HG02970 (cell line): ENCODE results near the gene LILRB4.
"Not testable (repeated sequence)": the region's sequence is repeated elsewhere in the genome, so short reads cannot be mapped to it uniquely, and the experiment has no call there.

ENCODE experiments used
- ATAC-seq: cut with Tn5 transposase; IDR thresholded peaks from one replicate; pipeline ENCODE4 v1.9.1; 2021; ENCODE audit warnings: mild to moderate bottlenecking, moderate library complexity, moderate number of reproducible peaks; ENCODE audit not compliant: unreplicated experiment, low FRiP score

LILRB4 gene

DNA sequence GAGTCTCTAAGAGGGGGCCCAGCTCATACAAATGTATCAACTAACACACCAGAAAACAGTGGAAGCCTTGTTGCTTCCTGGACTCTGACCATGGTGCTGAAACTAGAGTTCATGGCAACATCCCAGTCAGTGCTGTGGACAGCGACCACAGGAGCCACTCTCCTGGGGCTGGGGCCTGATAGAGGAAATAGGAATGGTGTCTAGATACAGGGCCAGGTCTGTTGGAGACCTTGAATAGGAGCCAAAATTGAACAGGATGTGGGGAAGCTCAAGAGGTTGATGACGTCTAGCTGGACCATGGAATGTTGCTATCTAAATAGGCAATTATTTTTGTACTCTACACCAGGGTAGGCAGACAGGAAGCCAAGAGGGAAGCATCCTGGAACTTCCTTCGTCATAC is 21.7 kb downstream of the LILRB4 start:
- ATAC-seq = no peak

GRCh38 chr19:54691582-54692297 is 29.0 kb downstream of the LILRB4 start:
- ATAC-seq = no peak

DNA sequence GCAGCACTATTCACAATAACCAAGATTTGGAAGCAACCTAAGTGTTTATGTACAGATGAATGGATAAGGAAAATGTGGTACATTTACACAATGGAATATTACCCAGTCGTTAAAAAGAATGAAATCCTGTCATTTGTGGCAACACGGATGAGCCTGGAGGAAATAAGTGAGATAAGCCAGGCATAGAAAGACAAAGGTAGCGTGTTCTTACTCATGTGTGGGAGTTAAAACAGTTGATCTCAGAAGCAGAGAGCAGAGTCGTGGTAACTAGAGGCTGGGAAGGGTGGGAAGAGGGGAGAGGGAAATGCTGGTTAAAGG is 29.5 kb downstream of the LILRB4 start:
- no peak for ATAC-seq

DNA sequence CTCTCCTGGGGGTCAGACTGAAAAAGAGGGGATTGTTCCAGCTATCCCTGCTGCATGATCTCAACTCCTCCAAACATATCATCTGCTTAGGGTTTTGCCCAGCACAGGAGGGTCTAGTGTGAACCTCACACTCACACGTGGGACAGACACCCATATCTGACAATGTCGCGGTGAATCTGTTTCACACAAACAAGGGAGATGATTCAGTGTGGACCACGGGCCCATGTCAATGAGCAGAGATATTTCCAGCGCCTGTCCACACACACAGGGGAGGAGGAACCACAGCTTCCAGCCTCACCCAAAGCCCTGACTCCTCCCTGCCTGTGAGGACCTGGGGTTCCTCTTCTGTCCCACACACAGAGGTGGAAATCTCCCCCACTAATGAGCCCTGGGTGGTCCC is 31.9 kb downstream of the LILRB4 start:
- no peak for ATAC-seq

GRCh38 chr19:54696117-54696548 is 33.3 kb downstream of the LILRB4 start:
- no peak for ATAC-seq

DNA sequence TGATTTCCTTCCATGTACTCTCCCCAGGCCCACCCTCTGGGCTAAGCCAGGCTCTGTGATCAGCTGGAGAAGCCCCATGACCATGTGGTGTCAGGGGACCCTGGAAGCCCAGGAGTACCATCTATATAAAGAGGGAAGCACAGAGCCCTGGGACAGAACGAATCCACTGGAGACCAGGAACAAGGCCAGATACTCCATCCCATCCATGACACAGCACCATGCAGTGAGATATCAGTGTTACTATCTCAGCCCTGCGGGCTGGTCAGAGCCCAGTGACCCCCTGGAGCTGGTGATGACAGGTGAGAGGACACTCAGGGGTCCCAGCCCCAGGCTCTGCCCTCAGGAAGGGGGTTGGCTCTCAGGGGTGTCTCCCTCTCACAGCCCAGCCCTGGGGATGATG is 34.0 kb downstream of the LILRB4 start:
- ATAC-seq = no peak

DNA sequence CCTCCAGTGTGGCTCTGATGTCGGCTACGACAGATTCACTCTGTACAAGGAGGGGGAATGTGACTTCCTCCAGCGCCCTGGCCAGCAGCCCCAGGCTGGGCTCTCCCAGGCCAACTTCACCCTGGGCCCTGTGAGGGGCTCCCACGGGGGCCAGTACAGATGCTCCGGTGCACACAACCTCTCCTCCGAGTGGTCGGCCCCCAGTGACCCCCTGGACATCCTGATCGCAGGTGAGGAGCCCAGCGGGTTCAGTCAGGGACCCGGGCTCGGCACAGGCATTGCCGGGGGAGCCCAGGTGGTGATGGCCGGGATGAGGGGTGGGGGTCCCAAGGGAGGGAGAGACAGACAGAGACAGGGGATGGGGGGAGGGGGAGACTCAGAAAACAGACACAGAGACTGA is 34.9 kb downstream of the LILRB4 start:
- not testable (repeated sequence) for ATAC-seq

- ATAC-seq = no peak
Observed at GRCh38 chr19:54704928-54705327, 42.1 kb downstream of the LILRB4 start.

DNA sequence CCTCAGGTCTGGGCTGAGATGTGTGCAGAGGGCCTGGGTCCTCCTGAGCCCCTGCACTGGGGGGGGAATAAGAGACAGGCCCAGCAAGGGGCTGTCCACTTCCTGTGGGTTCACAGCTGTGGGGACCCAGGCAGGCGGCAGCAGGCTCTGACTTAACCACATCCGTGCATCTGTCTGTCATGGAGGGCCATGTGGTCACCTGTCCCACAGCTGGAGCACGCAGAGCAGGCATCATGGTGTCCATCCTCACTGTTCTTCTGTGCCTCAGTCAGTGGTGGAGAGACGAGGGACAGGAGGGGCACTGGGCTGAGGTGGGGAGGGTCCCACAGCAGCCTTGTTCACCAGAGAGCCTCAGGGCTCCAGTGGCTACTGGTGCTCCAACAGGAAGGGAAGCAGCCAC is 45.2 kb downstream of the LILRB4 start:
- no peak for ATAC-seq

GRCh38 chr19:54708781-54709180 is 46.0 kb downstream of the LILRB4 start:
- ATAC-seq = no peak

DNA sequence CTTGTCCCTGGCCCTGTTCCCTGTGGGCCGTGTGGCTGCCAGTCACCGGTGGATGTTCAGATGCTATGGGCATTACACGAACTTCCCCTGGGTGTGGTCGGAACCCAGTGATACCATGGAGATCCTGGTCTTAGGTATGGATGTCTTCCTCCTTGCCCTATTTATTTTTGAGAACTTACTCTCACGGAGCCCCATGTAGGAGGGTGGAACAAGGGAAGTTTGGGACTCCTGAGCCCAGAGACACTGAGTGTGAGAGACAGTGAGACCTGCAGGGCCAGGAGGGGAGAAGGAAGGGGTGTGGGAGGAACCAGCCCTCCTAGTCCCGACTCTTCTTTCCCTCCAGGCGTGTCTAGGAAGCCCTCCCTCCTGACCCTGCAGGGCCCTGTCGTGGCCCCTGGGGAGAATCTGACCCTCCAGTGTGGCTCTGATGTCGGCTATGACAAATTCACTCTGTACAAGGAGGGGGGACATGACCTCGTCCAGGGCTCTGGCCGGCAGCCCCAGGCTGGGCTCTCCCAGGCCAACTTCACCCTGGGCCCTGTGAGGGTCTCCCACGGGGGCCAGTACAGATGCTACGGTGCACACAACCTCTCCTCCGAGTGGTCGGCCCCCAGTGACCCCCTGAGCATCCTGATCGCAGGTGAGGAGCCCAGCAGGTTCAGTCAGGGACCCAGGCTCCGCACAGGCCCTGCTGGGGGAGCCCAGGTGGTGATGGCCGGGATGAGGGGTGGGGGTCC is 46.6 kb downstream of the LILRB4 start:
- ATAC-seq = no peak

DNA sequence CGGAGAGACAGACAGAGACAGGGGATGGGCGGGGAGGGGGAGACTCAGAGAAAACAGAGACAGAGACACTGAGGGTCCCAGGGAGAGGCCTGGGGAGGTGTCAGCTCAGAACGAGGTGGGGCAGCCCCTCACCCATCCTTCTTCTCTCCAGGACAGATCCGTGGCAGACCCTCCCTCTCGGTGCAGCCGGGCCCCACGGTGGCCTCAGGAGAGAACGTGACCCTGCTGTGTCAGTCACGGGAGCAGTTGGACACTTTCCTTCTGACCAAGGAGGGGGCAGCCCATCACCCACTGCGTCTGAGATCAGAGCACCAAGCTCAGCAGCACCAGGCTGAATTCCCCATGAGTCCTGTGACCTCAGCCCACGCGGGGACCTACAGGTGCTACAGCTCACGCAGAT is 47.2 kb downstream of the LILRB4 start:
- not testable (repeated sequence) for ATAC-seq
